ENCODE results near the gene MICAL2.

- no peak for TF ChIP-seq CTCF (IDR thresholded peaks at IDR 0.05; ENCODE audit: low read depth, low read length)
- no peak for TF ChIP-seq EZH2phosphoT487 (IDR thresholded peaks at IDR 0.05; ENCODE audit: low read depth)
These were observed 696 bp upstream of the MICAL2 start for GRCh38 chr11:12109591-12110196.
